Memory B cell (primary cell): ENCODE data around the gene ZNF333.
"Not testable (repeated sequence)": the region's sequence is repeated elsewhere in the genome, so short reads cannot be mapped to it uniquely, and the experiment has no call there.

Experiments
- ATAC-seq: fragments of 150-1000 bp; cut with Tn5 transposase; 2 replicates; pipeline ENCODE4 v1.10.0; 2021; ENCODE audit warnings: low read depth, mild to moderate bottlenecking, moderate library complexity
- DNase-seq, 2 donors: peaks; one replicate each; pipeline ENCODE4 v3.0.0; 2022; ENCODE audit warnings: low spot score in 2 of 2
- H3K27ac Mint-ChIP-seq: one replicate; pipeline ENCODE4 v1.8.0; 2022; ENCODE audit warnings: mild to moderate bottlenecking, moderate library complexity, mixed read lengths
- H3K27me3 Mint-ChIP-seq: one replicate; pipeline ENCODE4 v1.8.0; 2022; ENCODE audit warnings: mixed read lengths
- H3K36me3 Mint-ChIP-seq: one replicate; pipeline ENCODE4 v1.8.0; 2022; ENCODE audit warnings: mild to moderate bottlenecking, mixed read lengths
- H3K4me1 Mint-ChIP-seq: one replicate; pipeline ENCODE4 v1.8.0; 2022; ENCODE audit warnings: mixed read lengths
- H3K4me3 Mint-ChIP-seq: one replicate; pipeline ENCODE4 v1.8.0; 2022; ENCODE audit warnings: mild to moderate bottlenecking, moderate library complexity, mixed read lengths
- H3K9me3 Mint-ChIP-seq: one replicate; pipeline ENCODE4 v1.8.0; 2022; ENCODE audit warnings: mixed read lengths

The ZNF333 gene

GRCh38 chr19:14719162-14719561 lies 29.3 kb downstream of the ZNF333 start:
- Mint-ChIP-seq H3K27me3 (no peaks in the 10 kb centered on the region), H3K36me3 (peaks cover 85% of the 10 kb centered on the region), H3K27ac (no peak overlapping the region), H3K9me3 (peaks cover 31% of the 10 kb centered on the region), H3K4me3 (no peak overlapping the region), H3K4me1 (no peaks in the 10 kb centered on the region)
- no peak for DNase-seq
- no peak for ATAC-seq

- ATAC-seq: no peak
- H3K4me1 Mint-ChIP-seq: no peaks in the 10 kb centered on the region
- H3K9me3 Mint-ChIP-seq: peaks cover 30% of the 10 kb centered on the region
- H3K27ac Mint-ChIP-seq: no peak overlapping the region
- no peak for DNase-seq
- no peak overlapping the region for H3K4me3 Mint-ChIP-seq
- no peaks in the 10 kb centered on the region for H3K27me3 Mint-ChIP-seq
- H3K36me3 Mint-ChIP-seq: peaks cover 65% of the 10 kb centered on the region
These were observed 32.3 kb downstream of the ZNF333 start for GRCh38 chr19:14722127-14722526.

DNA sequence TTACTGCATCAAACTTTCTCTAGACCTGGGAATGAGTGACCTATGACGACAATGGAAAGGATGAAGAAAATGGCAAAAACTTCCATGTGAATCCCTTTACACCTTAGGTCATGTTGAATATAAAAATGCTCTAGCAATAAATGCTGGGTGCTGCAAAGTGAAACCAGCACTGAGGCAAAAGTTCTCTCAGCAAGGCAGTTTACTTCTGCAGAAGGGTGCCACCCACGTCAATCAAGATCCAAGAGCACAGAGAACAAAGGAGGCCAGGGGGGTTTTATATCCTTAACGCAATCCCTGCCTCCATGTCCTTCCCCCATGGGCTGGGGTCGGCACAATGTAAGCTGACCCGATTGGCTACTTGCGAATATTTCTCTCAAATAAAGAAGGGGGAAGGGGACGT lies 38.7 kb downstream of the ZNF333 start:
- peaks cover 6% of the 10 kb centered on the region for H3K27me3 Mint-ChIP-seq
- H3K36me3 Mint-ChIP-seq: peaks cover 25% of the 10 kb centered on the region
- DNase-seq: no peak
- no peak overlapping the region for H3K27ac Mint-ChIP-seq
- no peak for ATAC-seq
- no peak overlapping the region for H3K4me3 Mint-ChIP-seq
- H3K4me1 Mint-ChIP-seq: no peaks in the 10 kb centered on the region
- H3K9me3 Mint-ChIP-seq: peaks cover 19% of the 10 kb centered on the region

- Mint-ChIP-seq H3K27ac (no peak overlapping the region), H3K4me3 (no peak overlapping the region), H3K36me3 (peaks cover 14% of the 10 kb centered on the region), H3K27me3 (peaks cover 6% of the 10 kb centered on the region), H3K4me1 (no peaks in the 10 kb centered on the region), H3K9me3 (peaks cover 17% of the 10 kb centered on the region)
- ATAC-seq (no peak), DNase-seq (no peak)
These were observed 41.4 kb downstream of the ZNF333 start for GRCh38 chr19:14731200-14731599.

GRCh38 chr19:14732510-14732909 lies 42.7 kb downstream of the ZNF333 start:
- Mint-ChIP-seq H3K9me3 (peaks cover 11% of the 10 kb centered on the region), H3K4me3 (no peak overlapping the region), H3K36me3 (peaks cover 9% of the 10 kb centered on the region), H3K27ac (no peak overlapping the region), H3K27me3 (peaks cover 6% of the 10 kb centered on the region), H3K4me1 (no peaks in the 10 kb centered on the region)
- DNase-seq (no peak), ATAC-seq (no peak)

GRCh38 chr19:14733574-14733973 lies 43.7 kb downstream of the ZNF333 start:
- Mint-ChIP-seq H3K9me3 (peaks cover 8% of the 10 kb centered on the region), H3K36me3 (peaks cover 7% of the 10 kb centered on the region), H3K4me3 (no peak overlapping the region), H3K27ac (no peak overlapping the region), H3K4me1 (no peaks in the 10 kb centered on the region), H3K27me3 (peaks cover 6% of the 10 kb centered on the region)
- no peak for DNase-seq
- ATAC-seq: no peak

- Mint-ChIP-seq H3K4me1 (no peaks in the 10 kb centered on the region), H3K9me3 (peaks cover 3% of the 10 kb centered on the region), H3K27ac (no peak overlapping the region), H3K4me3 (no peak overlapping the region), H3K36me3 (peaks cover 6% of the 10 kb centered on the region), H3K27me3 (peaks cover 8% of the 10 kb centered on the region)
- no peak for DNase-seq
- no peak for ATAC-seq
These were observed 46.1 kb downstream of the ZNF333 start for GRCh38 chr19:14735915-14736314.

DNA sequence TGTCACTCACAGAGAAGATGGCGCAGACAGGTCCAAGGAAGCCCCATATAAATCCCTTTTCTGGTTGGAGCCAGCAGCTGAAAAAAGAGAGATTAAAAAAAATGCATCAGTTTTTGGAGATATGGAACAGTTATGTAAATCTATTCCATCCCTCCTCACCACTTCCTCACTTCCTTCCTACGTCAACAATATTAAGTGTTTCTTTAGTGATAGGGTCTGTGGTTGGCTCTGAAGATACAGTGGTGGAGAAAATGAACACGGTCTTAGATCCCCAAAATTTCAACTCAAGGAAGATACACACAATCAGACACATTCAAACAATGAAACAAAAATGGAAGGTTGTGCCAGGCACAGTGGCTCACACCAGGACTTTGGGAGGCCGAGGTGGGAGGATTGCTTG lies 57.0 kb downstream of the ZNF333 start:
- Mint-ChIP-seq H3K4me1 (peaks cover 2% of the 10 kb centered on the region), H3K9me3 (no peaks in the 10 kb centered on the region), H3K4me3 (no peak overlapping the region), H3K36me3 (no peaks in the 10 kb centered on the region), H3K27ac (no peak overlapping the region), H3K27me3 (no peaks in the 10 kb centered on the region)
- no peak for DNase-seq
- ATAC-seq: no peak

GRCh38 chr19:14748601-14749000 lies 58.8 kb downstream of the ZNF333 start:
- no peak for DNase-seq
- Mint-ChIP-seq H3K27me3 (peaks cover 3% of the 10 kb centered on the region), H3K36me3 (no peaks in the 10 kb centered on the region), H3K27ac (no peak overlapping the region), H3K9me3 (no peaks in the 10 kb centered on the region), H3K4me3 (no peak overlapping the region), H3K4me1 (peaks cover 2% of the 10 kb centered on the region)
- no peak for ATAC-seq

GRCh38 chr19:14758816-14759215 lies 69.0 kb downstream of the ZNF333 start:
- H3K9me3 Mint-ChIP-seq: peaks cover 2% of the 10 kb centered on the region
- DNase-seq (no peak), ATAC-seq (no peak)
- no peak overlapping the region for H3K27ac Mint-ChIP-seq
- peaks cover under 1% of the 10 kb centered on the region for H3K36me3 Mint-ChIP-seq
- no peak overlapping the region for H3K4me3 Mint-ChIP-seq
- H3K27me3 Mint-ChIP-seq: peaks cover 2% of the 10 kb centered on the region
- H3K4me1 Mint-ChIP-seq: no peaks in the 10 kb centered on the region

DNA sequence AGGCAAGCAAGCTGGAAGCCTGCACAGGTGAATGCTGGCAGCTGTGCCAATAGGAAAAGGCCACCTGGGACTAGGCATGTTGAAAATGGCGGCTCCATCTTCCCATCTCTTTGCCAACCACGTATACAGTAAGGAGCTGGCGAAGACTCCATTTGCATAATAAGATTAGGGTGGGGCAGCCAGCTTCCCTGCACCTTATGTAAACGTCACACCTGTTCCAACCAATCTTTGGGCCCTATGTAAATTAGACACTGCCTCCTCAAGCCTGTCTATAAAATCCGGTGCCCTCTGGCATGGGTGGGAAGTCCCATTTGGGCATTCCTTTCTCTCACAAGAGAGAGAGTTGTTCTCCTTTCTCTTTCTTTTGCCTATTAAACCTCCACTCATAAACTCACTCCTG lies 71.8 kb downstream of the ZNF333 start:
- Mint-ChIP-seq H3K4me1 (no peaks in the 10 kb centered on the region), H3K9me3 (peaks cover 4% of the 10 kb centered on the region), H3K27ac (no peak overlapping the region), H3K27me3 (peaks cover 6% of the 10 kb centered on the region), H3K36me3 (peaks cover 4% of the 10 kb centered on the region), H3K4me3 (no peak overlapping the region)
- ATAC-seq: no peak
- no peak for DNase-seq

DNA sequence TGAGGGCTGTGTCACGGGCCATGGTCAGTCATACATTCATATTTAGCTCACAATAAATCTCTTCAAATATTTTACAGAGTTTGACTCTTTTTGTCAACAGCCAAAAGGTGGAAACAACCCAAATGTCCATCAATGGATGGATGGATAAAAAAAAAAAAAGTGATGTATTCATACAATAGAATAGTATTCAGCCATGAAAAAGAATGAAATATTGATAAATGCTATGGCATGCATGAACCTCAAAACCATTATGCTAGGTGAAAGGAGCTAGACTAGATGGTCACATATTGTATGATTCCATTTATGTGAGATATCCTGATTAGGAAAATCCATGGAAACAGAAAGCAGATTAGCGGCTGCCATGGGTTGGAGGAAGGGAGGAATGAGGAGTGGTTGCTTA lies 72.3 kb downstream of the ZNF333 start:
- DNase-seq: no peak
- Mint-ChIP-seq H3K4me3 (no peak overlapping the region), H3K9me3 (peaks cover 4% of the 10 kb centered on the region), H3K27me3 (peaks cover 6% of the 10 kb centered on the region), H3K27ac (no peak overlapping the region), H3K36me3 (peaks cover 4% of the 10 kb centered on the region), H3K4me1 (no peaks in the 10 kb centered on the region)
- ATAC-seq: no peak

- Mint-ChIP-seq H3K9me3 (peaks cover 4% of the 10 kb centered on the region), H3K4me3 (no peak overlapping the region), H3K4me1 (no peaks in the 10 kb centered on the region), H3K27me3 (peaks cover 11% of the 10 kb centered on the region), H3K36me3 (peaks cover 4% of the 10 kb centered on the region), H3K27ac (peak overlapping the region; percentile 49)
- no peak for DNase-seq
- no peak for ATAC-seq
These were observed 73.8 kb downstream of the ZNF333 start for GRCh38 chr19:14763497-14764145.

GRCh38 chr19:14764401-14764800 lies 74.6 kb downstream of the ZNF333 start:
- Mint-ChIP-seq H3K9me3 (peaks cover 4% of the 10 kb centered on the region), H3K4me3 (no peak overlapping the region), H3K36me3 (peaks cover 4% of the 10 kb centered on the region), H3K27me3 (peaks cover 11% of the 10 kb centered on the region), H3K4me1 (no peaks in the 10 kb centered on the region), H3K27ac (no peak overlapping the region)
- ATAC-seq (no peak), DNase-seq (no peak)

GRCh38 chr19:14765403-14765802 lies 75.6 kb downstream of the ZNF333 start:
- H3K27me3 Mint-ChIP-seq: peaks cover 14% of the 10 kb centered on the region
- not testable (repeated sequence) for H3K27ac Mint-ChIP-seq, H3K4me3 Mint-ChIP-seq, H3K9me3 Mint-ChIP-seq, DNase-seq, H3K4me1 Mint-ChIP-seq, ATAC-seq, H3K36me3 Mint-ChIP-seq
